Iris pigment epithelial cell (primary cell): Measurements from ENCODE around the gene BCL2L2.
A peak's percentile ranks its signal among the peaks of the same experiment; 100 is the strongest.
"Not testable (repeated sequence)": the region's sequence is repeated elsewhere in the genome, so short reads cannot be mapped to it uniquely, and the experiment has no call there.

Experiments
- DNase-seq: peaks from one replicate; pipeline ENCODE4 v3.0.0-alpha.2; 2011; ENCODE audit warnings: low read depth

The BCL2L2 gene

DNA sequence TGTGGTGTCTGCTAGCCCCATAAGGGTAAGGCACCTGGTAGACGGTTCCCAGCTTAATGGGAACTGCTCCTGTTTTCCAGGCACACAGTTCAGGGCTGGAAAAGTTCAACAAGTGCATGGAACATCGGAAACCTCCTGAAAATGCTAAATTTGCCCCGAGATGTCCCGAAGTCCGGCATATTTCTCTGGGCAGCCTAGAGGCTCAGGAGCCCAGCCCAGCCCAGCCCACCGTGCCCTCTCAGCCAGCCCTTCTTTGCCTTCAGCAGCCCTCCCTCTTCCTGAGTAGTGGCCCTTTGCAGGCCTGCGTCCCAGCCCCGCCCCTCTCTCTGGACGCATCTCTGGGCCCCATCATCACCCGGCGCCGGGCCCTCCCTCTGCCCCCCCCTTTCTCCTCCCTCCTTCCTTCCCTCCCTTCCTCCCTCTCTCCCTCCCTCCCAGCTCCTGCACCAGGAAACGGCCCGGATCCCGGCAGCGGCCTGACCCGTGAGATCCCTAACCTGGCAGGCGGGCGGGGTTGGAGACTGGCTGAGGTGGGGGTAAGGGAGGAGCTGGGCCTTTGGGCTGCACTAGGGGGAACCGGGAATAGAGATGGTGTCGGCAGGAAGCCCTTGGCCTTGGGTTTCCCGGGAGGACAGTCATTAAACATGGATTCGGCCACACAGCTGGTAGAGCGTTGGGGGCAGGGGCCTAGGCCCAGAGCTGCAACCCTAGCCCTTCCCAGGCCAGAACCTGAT lies at the start of gene BCL2L2:
TSS of gene BCL2L2 (plus strand) at position 422 of the 734 bp plus-strand sequence. CDS start 935 bp downstream, outside the sequence.
- peak; percentile 91 for DNase-seq

- no peak for DNase-seq
Measured at GRCh38 chr14:23258256-23258655, 48.4 kb upstream of the BCL2L2 start.

DNA sequence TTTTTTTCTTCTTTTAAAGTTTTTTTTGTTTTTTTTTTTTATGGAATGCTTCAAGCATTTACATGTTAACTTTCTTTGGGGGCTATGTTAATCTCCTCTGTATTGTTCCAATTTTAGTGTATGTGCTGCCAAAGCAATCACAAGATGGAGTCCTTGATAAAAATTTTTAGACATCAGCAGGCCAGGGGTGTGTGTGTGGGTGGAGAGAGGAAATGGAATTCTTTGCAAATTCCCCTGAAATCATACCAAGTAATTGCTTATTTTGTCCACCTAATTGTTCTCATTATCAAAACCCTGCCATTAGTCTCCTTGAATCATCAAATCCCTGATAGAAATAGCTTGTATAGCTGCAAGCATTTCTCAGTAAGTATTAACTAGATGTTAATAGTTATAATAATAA lies 47.2 kb upstream of the BCL2L2 start:
- DNase-seq = no peak

- DNase-seq = not testable (repeated sequence)
Measured at GRCh38 chr14:23260849-23261248, 45.8 kb upstream of the BCL2L2 start.

- no peak for DNase-seq
Measured at GRCh38 chr14:23269193-23269592, 37.4 kb upstream of the BCL2L2 start.

DNA sequence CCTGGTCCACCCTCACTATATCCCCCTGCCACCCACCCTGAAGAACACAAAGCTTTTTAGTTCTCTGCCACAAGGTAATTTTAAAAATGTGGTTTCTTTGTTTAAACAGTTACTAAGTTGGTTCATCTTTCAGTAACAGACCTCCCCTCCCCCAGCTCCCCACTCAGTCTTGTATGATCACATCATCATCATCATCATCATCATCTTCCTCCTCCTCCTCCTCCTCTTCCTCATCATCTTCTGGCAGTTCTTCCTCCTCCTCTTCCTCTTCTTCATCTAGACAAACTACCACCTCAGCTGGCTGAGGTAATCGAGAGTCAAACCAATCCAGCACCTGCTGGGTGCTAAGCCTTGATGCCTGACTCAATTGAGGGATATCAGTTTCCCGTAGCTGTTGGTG lies 31.2 kb upstream of the BCL2L2 start:
- no peak for DNase-seq

DNA sequence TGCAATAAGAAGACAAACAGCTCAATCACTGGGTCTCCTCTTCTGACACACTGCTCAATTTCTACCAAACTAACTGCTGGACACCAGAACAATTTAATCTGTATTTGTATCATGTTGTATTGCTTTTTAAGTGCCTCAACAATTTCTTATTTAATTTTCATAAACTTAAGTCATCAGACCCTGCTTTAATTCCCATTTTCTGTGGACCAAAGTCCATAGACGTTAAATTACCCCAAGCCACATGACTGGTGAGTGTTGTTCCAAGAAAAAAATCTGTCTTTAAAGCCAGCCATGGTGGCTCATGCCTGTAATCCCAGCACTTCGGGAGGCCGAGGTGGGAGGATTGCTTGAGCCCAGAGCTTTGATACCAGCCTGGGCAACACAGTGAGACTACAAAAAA lies 29.4 kb upstream of the BCL2L2 start:
- no peak for DNase-seq

- DNase-seq = not testable (repeated sequence)
Measured at GRCh38 chr14:23277928-23278327, 28.7 kb upstream of the BCL2L2 start.

- DNase-seq = no peak
Measured at GRCh38 chr14:23281247-23281646, 25.4 kb upstream of the BCL2L2 start.

DNA sequence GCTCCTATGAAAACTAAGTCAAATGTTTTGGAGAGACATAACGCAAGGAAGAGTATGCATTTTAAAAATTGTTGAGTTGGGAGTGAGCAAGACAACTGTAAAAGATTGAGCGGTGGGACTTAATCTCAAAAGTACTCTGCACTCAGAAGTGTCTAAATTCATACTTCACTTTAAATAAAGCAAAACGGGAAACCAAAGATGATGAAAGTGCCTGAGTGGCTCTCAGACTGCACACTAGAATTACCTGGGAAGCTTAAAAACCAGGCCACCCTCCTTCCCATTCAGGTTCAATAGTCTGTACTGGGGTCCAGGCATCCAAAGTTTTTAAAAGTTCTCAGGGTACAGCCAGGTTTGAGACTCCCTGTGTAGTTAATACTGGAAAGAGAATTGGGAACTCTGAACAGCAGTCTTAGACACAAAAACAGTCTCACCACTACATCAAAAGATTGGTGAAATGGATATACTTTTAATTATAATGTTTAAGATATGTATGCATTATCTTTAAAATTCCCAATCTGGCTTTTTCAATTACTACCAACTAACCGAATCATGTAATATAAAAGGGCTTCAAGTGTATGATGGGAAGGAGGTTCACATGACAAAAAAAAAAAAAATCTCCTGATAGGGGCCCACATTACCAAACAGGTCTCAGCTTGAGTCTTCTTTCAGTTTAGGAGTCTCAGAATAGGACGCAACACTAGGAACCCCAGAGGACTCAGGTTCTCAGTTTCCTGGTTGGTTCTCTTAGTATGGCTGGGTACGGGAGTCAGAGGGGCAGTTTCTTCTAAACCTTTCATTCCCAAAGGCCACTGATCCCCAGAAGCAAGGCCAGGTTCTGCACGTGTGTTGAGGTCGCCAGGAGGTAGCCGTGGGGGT lies 21.7 kb upstream of the BCL2L2 start:
- peak; percentile 37 for DNase-seq

- DNase-seq = no peak
Measured at GRCh38 chr14:23285530-23286019, 21.1 kb upstream of the BCL2L2 start.

DNA sequence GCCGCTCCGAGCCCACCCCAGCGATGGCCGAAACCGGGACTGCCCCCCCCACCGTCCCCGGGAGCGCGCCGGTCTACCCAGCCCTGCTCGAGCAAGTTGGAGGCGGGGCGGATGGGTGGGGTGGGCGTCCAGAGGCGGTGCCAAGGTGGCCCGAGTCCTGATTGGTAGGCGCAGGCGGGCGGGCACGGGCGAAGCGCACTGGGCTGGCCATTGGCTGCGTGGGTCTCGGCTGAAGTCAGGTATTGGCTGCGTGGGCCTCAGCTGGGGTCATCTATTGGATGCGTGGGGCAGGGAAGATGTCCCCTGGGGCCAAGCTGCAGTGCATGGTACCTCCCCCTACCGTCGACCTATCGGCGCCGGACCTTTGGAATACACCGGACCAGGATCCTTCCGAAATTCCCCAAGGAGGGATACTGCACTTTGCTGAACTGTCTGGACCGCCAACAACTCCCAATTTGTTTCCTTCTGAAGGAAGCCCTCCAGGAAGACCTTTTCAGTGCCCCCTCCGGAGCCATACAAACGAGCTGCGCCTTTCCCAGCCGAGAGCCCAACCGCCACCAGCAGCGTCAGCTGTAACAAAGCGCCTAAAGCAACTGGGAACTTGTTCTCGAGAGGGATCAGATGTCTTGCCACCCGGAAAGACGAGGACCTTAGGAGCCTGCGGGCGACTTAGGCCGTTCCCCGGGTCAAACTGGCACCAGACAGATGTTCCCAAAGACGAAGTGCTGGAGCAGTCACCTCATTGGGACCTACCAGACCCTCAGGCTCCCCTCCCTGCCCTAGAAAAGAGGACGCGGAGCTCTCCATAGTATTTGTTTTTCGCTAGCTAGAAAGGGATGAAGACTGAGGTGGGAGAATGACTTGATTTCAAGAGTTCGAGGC lies 20.4 kb upstream of the BCL2L2 start, which contains the start of gene HOMEZ:
TSS of gene HOMEZ (minus strand) at position 113 of the 882 bp plus-strand sequence. CDS start 180 bp downstream, outside the sequence.
- DNase-seq = peak; percentile 99

DNA sequence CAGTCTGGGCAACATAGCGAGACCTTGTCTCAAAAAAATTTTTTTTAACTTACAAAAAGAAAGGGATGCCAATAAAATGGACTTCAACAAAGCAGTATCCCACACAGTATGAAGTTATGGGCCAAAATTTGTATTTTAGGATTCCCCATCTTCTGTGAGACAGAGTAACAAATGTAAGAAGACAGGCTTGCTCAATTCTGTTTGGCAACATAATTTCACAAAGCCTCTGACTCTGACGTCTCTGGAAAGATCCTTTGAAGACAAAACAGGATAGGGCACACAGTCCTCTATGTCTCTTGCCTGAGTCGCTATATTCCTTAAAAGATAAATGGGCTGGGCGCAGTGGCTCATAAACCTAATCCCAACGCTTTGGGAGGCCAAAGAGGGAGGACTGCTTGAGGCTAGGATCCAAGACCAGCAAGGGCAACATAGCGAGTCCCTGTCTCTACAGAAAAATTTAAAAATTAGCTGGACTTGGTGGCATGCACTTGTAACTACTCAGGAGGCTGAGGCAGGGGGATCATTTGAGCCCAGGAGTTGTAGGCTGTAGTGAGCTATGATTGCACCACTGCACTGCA lies 19.6 kb upstream of the BCL2L2 start:
- DNase-seq = peak; percentile 14

DNA sequence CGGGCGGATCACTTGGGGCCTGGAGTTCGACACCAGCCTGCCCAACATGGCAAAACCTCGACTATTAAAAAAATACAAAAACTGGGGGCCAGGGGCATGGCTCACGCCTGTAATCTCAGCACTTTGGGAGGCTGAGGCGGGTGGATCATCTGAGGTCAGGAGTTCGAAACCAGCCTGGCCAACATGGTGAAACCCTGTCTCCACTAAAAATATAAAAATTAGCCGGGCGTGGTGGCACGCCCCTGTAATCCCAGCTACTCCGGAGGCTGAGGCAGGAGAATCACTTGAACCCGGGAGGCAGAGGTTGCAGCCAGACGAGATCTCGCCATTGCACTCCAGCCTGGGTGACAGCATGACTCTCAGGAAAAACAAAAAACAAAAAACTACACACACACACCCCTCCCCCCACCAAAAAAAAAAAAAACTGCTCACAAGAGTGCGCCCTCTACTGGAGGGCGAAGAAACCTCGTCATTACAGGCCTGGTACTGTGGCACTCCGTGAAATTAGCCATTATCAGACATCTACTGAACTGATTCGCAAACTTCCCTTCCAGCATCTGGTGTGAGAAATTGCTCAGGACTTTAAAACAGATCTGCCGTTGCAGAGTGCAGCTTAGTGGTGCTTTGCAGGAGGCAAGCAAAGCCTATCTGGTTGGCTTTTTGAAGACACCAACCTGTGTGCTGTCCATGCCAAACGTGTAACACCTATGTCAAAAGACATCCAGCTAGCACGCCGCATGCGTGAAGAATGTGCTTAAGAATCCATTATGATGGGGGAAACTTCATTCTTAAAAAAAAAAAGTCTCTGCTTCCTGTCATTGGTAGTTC lies 11.7 kb upstream of the BCL2L2 start:
- DNase-seq = peak; percentile 29

- no peak for DNase-seq
Measured at GRCh38 chr14:23296012-23296777, 10.4 kb upstream of the BCL2L2 start.

DNA sequence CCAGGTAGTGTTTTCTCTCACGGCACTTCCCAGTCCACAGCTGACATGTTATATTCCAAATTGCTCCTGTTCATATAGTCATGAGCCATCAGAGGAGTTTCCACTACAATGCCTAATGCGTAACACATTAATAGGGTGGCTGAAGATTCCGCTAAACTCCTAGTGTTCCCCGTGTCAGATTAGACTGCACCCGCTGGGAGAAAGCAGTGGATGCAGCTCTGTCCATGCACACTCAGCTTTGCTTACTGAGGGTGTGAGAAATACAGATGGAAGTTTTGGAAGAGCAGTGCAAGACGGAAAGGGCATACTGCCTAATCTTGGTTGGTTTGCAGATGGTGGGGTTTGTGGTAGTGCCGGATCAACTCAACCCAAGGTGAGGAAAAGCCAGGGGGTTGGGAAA lies 9.5 kb upstream of the BCL2L2 start:
- DNase-seq = no peak

- no peak for DNase-seq
Measured at GRCh38 chr14:23297611-23298277, 8.9 kb upstream of the BCL2L2 start.

DNA sequence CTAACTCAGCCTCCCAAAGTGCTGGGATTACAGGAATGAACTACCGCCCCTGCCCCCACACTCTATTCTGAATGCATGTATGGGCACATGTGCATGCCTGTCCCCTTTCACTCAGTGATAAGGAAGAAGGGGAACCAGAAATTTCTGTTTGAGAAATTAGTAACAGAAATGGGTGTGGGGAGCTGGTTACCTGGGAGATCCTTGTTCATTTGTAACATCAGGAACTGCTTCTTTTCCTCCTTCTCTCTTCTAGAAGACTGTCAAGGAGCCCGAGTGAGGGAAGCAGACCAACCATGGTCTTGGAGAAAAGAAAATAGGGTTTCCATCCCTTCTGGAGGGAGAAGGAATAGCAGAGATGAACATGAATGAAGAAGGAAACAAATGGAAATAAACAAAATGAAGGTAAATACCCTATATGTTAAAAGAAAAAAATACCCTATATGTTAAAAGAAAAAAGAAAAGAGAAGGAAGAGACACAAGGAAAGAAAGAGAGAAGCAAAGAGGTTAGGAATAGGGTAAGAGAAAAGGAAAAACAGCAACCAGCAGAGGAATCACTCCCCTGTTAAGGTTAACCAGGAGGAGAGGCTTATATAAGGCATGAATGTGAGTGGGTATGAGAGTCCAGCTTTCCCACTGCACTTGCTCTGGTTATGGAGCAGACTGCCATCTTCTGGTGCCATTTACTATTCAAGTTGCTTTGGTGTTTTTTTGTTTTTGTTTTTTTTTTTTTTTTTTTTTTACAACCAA lies 7.2 kb upstream of the BCL2L2 start:
- DNase-seq = peak; percentile 57
